GOT3 (cell line): ENCODE data around the gene SEPHS2.
"Not testable (repeated sequence)": the region's sequence is repeated elsewhere in the genome, so short reads cannot be mapped to it uniquely, and the experiment has no call there.

Source experiments
- DNase-seq: peaks from one replicate; lab custom pipeline; 2025; ENCODE audit warnings: mixed read lengths; lab: John Stamatoyannopoulos, UW

Gene SEPHS2

GRCh38 chr16:30445408-30446202 lies at the start of gene SEPHS2:
SEPHS2 (minus strand) TSS chr16:30445874; CDS start chr16:30445727, 147 bp downstream.
- DNase-seq, result peak; percentile 86

- no peak for DNase-seq
Observed at GRCh38 chr16:30494709-30495108, 49.0 kb upstream of the SEPHS2 start.

GRCh38 chr16:30493941-30494488 lies 48.3 kb upstream of the SEPHS2 start:
- DNase-seq, result no peak

GRCh38 chr16:30491744-30492308 lies 46.2 kb upstream of the SEPHS2 start:
- DNase-seq, result no peak

- no peak for DNase-seq
Observed at GRCh38 chr16:30491229-30491628, 45.6 kb upstream of the SEPHS2 start.

- DNase-seq, result no peak
Observed at GRCh38 chr16:30490210-30490609, 44.5 kb upstream of the SEPHS2 start.

- DNase-seq, result no peak
Observed at GRCh38 chr16:30488764-30489605, 43.3 kb upstream of the SEPHS2 start.

- DNase-seq, result no peak
Observed at GRCh38 chr16:30485818-30486436, 40.3 kb upstream of the SEPHS2 start.

- DNase-seq, result no peak
Observed at GRCh38 chr16:30484887-30485286, 39.2 kb upstream of the SEPHS2 start.

- DNase-seq, result no peak
Observed at GRCh38 chr16:30482366-30482765, 36.7 kb upstream of the SEPHS2 start.

GRCh38 chr16:30481381-30481780 lies 35.7 kb upstream of the SEPHS2 start:
- DNase-seq, result no peak

GRCh38 chr16:30478766-30479478 lies 33.2 kb upstream of the SEPHS2 start:
- no peak for DNase-seq

- DNase-seq, result not testable (repeated sequence)
Observed at GRCh38 chr16:30477773-30478172, 32.1 kb upstream of the SEPHS2 start.

- DNase-seq, result no peak
Observed at GRCh38 chr16:30476991-30477390, 31.3 kb upstream of the SEPHS2 start.

- DNase-seq, result no peak
Observed at GRCh38 chr16:30474684-30475083, 29.0 kb upstream of the SEPHS2 start.

- DNase-seq, result no peak
Observed at GRCh38 chr16:30474074-30474452, 28.4 kb upstream of the SEPHS2 start.

GRCh38 chr16:30473231-30474073 lies 27.8 kb upstream of the SEPHS2 start:
- no peak for DNase-seq

GRCh38 chr16:30472328-30472942 lies 26.8 kb upstream of the SEPHS2 start, which contains the start of gene ITGAL:
ITGAL (plus strand) TSS chr16:30472742; CDS start chr16:30472838, 96 bp downstream.
- DNase-seq, result no peak

- DNase-seq, result no peak
Observed at GRCh38 chr16:30470632-30470995, 24.9 kb upstream of the SEPHS2 start.

GRCh38 chr16:30470170-30470512 lies 24.5 kb upstream of the SEPHS2 start:
- DNase-seq, result no peak
